Astrocyte (in vitro differentiated cells and primary cell): ENCODE data around the gene IGF2BP3.

Experiments used
- EZH2 ChIP-seq: IDR thresholded peaks from 2 replicates; pipeline ENCODE4 v1.6.1; 2012; ENCODE audit warnings: mild to moderate bottlenecking, low read length, inconsistent platforms; ENCODE audit not compliant: insufficient read depth
- TF ChIP-seq, protein P1 (sequence below): IDR thresholded peaks from 2 replicates; pipeline ENCODE4 v1.5.1; 2011; ENCODE audit warnings: low read depth, mild to moderate bottlenecking, inconsistent platforms, low read length, moderate library complexity; ENCODE audit not compliant: insufficient read depth

DNA sequence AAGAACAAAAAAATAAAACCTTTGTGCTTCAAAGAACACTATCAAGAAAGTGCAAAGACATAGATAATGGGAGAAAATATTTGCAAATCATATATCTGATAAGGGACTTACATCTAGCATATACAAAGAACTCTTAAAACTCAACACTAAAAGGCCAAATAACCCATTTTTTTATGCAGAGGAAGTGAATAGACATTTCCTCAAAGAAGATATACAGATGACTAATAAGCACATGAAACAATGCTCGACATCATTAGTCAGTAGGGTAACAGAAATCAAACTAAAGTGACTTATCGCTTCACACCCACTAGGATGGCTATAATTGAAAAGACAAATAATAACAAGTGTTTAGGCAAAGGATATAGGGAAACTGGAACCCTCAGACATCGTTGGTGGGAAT is 93.2 kb downstream of the IGF2BP3 start:
- TF ChIP-seq EZH2: no peak
- TF ChIP-seq, protein P1, sequence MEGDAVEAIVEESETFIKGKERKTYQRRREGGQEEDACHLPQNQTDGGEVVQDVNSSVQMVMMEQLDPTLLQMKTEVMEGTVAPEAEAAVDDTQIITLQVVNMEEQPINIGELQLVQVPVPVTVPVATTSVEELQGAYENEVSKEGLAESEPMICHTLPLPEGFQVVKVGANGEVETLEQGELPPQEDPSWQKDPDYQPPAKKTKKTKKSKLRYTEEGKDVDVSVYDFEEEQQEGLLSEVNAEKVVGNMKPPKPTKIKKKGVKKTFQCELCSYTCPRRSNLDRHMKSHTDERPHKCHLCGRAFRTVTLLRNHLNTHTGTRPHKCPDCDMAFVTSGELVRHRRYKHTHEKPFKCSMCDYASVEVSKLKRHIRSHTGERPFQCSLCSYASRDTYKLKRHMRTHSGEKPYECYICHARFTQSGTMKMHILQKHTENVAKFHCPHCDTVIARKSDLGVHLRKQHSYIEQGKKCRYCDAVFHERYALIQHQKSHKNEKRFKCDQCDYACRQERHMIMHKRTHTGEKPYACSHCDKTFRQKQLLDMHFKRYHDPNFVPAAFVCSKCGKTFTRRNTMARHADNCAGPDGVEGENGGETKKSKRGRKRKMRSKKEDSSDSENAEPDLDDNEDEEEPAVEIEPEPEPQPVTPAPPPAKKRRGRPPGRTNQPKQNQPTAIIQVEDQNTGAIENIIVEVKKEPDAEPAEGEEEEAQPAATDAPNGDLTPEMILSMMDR: no peak
